Measurements from ENCODE around the gene RUVBL2.
"Not testable (repeated sequence)": the region's sequence is repeated elsewhere in the genome, so short reads cannot be mapped to it uniquely, and the experiment has no call there.

Gene RUVBL2

DNA sequence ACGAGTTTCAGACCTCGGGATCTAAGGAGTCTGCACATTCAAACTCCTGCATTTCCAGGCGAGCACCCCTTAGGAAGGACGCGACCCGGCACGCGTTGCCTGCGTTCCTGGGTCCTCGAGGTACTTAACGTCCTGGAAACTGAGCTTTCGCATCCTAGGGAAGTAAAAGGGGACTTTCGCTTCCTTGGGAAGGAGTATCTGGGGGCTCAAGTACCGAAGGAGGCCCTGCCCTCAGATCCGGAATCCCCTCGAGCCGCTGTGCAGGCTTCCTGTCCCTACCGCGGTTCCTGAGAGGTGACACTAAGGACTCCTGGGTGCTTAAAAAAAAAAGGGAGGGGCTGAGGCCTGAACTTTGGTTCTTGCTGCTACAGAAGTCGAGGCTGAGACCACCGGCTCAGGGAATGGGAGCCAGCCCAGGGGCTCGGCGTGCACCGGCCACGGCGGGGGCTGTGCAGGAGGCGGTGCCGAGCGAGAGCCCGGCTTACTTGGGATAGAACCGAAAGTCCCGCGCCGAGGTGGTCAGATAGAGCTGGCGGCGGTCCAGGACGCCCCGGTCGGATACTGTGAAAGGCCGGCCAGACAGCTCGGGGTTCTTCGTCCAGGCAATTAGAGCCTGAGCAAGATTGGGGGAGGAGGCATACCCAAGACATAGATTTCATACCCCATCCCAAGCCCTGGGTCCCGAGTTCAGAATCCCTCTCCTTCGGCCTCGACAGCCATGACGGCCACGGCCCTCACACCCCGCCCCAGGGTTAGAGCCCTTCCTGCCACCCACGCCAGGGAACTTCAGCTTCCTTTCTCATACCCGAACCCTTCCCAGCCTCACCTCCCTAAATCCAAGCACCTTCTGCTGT, 24.9 kb downstream of the RUVBL2 start:
- DNase-seq, result not testable (repeated sequence)

DNA sequence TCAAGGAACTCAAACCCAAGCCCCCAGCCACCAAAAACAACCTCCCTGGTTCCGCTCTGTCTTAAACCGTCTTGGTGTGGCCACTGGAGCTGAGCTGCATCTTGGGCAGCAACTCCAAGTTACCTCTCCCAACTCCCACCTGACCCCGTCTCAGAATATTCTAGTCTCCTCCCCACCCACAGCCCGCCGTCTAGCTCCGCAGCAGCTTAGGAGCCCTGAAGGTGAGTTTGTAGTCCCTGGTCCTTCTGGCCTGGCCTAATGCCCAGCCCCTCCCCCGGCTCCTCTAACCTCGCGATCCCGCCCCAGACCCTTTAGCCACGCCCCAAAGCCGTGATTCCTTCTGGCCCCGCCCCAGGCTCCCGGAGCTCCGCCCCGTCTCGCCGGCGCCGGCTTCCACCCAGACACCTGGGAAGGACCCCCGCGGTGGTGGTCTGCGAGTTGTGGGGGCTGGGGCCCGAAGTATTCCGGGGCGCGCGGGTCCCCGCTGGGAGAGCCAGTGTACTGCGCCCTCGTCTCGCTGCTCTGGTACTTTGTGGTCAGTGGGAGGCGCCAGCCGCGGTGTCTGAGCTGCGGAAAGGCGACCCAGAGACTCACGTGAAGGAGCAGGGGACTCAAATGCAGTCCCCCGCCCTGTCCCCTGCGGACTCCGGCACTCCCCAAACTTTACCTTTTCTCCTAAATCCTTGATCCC, 25.7 kb downstream of the RUVBL2 start:
- peak in 1 of 2 donors; percentile 8 for DNase-seq

DNA sequence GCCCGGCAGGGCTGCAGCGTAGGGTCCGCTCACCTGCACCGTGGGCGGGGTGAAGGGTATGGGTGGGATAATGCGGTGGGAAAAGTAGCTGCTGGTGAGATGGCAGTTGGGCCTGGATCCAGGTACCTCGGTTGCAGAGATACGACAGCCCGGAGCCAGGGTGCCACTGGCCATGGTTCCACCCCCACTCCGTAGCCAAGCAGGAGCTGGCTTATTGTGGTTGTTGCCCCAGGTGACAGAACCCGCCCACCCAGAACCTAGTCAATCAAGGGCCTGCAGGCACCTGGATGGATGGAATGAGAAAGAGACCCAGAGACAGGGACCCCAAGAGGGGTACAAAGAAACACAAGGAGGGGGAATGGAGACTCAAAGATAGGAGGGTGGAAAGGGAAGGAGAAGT, 26.7 kb downstream of the RUVBL2 start:
- DNase-seq, result no peak

DNA sequence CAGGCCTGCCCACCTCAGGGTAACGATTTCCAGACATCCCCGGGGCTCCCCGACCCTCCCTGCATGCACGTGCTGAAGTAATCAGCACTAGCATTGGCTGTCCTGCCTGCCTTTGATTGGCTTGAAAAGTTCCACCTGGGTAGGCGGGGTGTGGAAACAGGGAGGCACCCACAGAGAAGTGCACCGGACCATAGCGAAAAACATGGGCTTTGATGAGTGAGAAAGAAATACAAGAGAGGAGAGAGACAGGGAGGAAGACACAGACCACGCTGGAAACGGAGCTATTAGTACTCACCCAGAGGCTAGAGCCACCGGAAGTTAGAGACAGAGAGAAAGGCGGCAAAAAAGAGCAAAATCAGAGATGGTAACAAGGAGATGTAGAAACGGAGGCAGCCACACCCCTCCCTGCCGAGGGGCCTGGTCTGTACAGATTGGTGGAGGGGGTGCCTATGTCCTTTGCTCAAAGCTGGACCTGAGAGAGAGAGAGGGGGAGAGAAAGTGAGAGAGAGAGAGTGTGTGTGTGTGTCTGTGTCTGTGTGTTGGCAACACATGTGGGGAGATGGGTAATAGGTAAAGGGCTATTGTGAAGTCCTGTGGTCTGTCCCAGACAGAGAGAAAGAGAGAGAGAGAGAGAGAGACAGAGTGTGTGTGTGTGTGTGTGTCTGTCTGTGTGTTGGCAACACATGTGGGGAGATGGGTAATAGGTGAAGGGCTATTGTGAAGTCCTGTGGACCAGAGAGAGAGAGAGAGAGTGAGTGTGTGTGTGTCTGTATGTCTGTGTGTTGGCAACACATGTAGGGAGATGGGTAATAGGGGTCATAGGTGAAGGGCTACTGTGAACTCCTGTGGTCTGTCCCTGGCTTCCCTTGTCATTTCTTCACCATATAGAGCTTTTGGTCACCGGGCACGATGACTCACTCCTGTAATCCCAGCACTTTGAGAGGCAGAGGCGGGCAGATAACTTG, 27.5 kb downstream of the RUVBL2 start:
- DNase-seq, result no peak

DNA sequence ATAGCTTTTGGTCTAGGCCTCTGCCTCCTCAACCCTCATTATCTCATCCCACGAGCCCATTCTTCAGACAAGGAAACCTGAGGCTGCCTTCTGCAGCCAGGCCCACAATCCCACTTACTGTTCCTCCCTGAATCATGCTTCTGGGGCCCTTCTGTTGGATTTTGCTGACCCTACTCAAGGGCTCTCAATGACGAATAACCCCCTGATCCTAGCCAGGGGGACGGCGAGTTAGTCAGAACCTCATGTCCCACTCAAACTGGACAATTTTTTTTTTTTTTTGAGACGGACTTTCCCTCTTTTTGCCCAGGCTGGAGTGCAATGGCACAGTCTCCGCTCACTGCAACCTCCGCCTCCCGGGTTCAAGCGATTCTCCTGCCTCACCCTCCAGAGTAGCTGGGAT, 28.4 kb downstream of the RUVBL2 start:
- no peak for DNase-seq

DNA sequence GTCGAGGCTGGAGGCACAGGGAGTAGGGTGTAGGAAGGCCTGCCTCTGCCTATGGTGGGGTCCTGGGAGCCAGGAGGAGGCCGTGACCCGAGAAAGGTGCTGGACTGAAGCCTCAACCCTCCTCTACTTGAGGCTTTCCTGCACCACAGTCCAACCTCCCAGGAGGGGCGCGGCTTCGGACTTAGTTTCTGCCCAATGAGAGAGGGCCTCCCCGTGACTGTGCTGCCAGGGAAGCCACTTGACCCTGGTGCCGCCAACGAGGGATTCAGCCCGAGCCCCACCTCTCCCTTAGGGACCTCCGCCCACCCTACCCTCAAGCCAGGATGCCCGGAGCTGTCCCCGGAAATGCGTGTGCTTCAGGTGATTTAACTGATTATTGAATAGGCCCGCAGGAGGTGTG, 30.5 kb downstream of the RUVBL2 start, which contains the start of gene CGB3:
Gene CGB3 (minus strand): TSS at position 101 of the 400 bp plus-strand sequence. CDS start 362 bp downstream, outside the sequence.
- DNase-seq, result not testable (repeated sequence)

DNA sequence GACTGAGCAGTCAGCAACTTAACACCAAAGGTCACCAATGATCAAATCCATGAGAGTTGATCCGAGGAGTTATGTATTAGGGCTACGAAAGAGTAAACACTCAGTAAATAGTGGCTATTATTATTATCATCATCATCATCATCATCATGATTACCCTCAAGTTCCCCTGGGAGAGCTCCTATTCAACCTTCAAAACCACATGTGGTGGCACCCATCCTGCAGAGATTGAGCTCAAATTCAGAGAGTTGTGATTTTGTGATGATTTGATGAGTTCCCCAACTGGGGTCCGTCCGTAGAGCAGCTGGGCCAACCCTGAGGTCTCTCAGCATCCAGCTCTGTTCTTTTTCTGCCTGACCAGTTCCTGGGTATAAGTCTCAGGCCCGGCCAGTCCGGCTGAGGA, 31.4 kb downstream of the RUVBL2 start:
- not testable (repeated sequence) for DNase-seq

DNA sequence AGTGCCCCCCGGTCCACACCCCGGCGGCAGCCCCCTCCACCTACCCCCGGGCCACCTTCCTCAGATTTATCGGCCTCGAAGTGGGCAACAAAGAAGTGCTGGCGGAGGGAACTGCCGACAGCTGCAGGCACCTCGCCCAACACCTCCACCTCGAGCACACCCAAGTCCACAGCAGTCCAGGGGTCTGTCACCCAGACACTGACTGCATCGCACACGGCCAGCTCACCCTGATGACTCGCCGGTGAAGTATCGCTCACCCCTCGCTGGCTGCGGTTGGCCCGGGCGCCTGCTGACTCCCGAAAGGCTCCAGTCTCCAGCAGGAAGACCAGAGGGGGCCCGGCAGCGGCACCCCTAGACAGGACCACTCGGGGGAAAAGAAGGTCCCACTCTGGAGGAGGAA, 31.9 kb downstream of the RUVBL2 start:
- DNase-seq, result not testable (repeated sequence)

DNA sequence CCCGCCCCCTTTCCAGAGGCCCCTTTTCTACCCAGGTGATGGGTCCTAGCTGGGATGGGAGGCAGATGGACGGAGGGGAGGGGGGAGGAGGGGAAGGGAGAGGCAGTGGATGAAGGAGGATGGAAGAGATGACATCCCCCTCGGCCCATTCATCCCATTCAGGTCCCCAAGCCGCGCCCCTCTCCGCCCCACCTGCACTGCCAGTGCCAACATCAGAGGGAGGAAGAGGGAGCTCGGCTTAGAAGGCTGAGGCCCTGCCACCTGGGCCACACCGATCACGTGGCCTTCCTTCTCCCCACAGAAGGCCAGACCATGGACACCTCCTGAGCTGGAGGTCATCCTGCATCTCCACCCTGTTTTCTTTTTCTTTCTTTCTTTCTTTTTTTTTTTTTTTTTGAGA, 35.0 kb downstream of the RUVBL2 start:
- not testable (repeated sequence) for DNase-seq

DNA sequence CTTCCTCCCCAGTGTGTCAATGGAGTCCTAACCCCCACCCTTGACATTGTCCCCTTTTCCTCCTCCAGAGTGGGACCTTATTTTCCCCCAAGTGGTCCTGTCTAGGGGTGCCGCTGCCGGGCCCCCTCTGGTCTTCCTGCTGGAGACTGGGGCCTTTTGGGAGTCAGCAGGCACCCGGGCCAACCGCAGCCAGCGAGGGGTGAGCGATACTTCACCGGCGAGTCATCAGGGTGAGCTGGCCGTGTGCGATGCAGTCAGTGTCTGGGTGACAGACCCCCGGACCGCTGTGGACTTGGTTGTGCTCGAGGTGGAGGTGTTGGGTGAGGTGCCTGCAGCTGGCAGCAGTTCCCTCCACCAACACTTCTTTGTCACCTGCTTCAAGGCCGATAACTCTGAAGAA, 36.1 kb downstream of the RUVBL2 start:
- DNase-seq, result not testable (repeated sequence)

DNA sequence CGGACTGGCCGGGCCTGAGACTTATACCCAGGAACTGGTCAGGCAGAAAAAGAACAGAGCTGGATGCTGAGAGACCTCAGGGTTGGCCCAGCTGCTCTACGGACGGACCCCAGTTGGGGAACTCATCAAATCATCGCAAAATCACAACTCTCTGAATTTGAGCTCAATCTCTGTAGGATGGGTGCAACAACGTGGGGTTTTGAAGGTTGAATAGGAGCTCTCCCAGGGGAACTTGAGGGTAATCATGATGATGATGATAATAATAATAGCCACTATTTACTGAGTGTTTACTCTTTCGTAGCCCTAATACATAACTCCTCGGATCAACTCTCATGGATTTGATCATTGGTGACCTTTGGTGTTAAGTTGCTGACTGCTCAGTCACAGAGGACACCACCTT, 36.6 kb downstream of the RUVBL2 start:
- not testable (repeated sequence) for DNase-seq

DNA sequence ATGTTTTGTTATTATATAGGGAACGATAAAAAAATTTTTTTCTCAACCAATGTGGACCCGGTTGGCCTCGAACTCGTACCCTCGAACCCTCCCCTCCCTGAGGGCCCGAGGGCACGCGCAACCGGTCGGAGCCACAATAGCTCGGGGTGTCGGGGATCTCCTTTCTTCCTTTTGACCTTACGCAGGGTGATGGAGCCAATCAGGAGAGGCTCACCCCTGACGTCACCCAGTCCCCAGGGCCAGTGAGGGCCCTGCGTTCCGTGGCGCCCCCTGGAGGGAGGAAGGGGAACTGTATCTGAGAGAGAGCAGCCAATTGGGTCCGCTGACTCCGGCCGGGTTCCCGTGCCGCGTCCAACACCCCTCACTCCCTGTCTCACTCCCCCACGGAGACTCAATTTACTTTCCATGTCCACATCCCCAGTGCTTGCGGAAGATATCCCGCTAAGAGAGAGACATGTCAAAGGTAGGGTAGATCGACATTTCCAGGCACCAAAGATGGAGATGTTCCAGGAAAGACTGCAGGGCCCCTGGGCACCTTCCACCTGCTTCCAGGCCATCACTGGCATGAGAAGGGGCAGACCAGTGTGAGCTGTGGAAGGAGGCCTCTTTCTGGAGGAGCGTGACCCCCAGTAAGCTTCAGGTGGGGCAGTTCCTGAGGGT, 38.1 kb downstream of the RUVBL2 start, which contains the start of gene CGB2:
Gene CGB2 (plus strand): TSS at position 249 of the 660 bp plus-strand sequence. CDS start 206 bp downstream, at position 455.
- not testable (repeated sequence) for DNase-seq

DNA sequence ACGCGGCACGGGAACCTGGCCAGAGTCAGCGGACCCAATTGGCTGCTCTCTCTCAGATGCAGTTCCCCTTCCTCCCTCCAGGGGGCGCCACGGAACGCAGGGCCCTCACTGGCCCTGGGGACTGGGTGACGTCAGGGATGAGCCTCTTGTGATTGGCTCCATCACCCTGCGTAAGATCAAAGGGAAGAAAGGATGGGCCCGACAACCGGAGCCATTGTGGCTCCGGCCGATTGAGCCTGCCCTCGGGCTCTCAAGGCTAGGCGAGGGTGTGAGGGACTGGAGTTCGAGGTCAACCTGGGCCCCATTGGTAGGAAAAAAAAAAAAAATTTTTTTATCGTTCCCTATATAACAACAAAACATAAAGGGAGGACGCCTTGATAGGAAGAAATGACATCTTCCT, 43.1 kb downstream of the RUVBL2 start, which contains the start of gene CGB1:
Gene CGB1 (minus strand): TSS at position 81 of the 400 bp plus-strand sequence. CDS start 184 bp downstream, outside the sequence.
- not testable (repeated sequence) for DNase-seq

DNA sequence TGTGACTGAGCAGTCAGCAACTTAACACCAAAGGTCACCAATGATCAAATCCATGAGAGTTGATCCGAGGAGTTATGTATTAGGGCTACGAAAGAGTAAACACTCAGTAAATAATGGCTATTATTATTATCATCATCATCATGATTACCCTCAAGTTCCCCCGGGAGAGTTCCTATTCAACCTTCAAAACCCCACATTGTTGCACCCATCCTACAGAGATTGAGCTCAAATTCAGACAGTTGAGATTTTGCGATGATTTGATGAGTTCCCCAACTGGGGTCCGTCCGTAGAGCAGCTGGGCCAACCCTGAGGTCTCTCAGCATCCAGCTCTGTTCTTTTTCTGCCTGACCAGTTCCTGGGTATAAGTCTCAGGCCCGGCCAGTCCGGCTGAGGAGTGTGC, 44.4 kb downstream of the RUVBL2 start:
- not testable (repeated sequence) for DNase-seq

DNA sequence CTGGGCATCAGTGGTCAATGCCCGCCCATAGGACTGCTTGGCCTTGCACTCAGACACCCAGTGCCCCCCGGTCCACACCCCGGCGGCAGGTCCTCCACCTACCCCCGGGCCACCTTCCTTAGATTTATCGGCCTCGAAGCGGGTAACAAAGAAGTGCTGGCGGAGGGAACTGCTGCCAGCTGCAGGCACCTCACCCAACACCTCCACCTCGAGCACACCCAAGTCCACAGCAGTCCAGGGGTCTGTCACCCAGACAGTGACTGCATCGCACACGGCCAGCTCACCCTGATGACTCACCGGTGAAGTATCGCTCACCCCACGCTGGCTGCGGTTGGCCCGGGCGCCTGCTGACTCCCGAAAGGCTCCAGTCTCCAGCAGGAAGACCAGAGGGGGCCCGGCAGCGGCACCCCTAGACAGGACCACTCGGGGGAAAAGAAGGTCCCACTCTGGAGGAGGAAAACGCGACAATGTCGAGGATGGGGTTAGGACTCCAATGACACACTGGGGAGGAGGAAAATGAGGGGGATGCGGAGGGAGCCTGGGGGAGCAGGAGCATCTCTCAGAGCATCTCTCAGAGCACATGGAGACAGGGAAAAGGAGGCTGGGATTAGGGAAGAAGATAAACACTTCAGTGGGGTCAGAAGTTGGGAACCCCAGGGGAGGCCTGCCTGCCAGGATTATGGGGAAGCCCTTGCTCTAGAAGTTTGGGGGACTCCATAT, 45.0 kb downstream of the RUVBL2 start:
- DNase-seq, result not testable (repeated sequence)

DNA sequence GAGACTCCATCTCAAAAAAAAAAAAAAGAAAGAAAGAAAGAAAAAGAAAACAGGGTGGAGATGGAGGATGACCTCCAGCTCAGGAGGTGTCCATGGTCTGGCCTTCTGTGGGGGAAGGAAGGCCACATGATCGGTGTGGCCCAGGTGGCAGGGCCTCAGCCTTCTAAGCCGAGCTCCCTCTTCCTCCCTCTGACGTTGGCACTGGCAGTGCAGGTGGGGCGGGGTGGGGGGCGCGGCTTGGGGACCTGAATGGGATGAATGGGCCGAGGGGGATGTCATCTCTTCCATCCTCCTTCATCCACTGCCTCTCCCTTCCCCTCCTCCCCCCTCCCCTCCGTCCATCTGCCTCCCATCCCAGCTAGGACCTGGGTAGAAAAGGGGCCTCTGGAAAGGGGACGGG, 46.0 kb downstream of the RUVBL2 start:
- DNase-seq, result not testable (repeated sequence)

DNA sequence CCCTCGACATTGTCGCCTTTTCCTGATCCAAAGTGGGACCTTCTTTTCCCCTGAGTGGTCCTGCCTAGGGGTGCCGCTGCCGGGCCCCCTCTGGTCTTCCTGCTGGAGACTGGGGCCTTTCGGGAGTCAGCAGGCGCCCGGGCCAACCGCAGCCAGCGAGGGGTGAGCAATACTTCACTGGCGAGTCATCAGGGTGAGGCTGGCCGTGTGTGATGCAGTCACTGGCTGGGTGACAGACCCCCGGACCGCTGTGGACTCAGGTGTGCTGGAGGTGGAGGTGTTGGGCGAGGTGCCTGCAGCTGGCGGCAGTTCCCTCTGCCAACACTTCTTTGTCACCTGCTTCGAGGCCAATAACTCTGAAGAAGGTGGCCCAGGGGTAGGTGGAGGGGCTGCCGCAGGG, 48.5 kb downstream of the RUVBL2 start:
- DNase-seq, result no peak

DNA sequence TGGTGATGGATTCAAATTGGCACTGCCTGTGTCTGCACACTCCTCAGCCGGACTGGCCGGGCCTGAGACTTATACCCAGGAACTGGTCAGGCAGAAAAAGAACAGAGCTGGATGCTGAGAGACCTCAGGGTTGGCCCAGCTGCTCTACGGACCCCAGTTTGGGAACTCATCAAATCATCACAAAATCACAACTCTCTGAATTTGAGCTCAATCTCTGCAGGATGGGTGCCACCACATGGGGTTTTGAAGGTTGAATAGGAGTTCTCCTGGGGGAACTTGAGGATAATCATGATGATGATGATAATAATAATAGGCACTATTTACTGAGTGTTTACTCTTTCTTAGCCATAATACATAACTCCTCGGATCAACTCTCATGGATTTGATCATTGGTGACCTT, 49.0 kb downstream of the RUVBL2 start:
- DNase-seq, result not testable (repeated sequence)

DNA sequence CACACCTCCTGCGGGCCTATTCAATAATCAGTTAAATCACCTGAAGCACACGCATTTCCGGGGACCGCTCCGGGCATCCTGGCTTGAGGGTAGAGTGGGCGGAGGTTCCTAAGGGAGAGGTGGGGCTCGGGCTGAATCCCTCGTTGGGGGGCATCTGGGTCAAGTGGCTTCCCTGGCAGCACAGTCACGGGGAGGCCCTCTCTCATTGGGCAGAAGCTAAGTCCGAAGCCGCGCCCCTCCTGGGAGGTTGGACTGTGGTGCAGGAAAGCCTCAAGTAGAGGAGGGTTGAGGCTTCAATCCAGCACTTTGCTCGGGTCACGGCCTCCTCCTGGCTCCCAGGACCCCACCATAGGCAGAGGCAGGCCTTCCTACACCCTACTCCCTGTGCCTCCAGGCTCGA, 49.9 kb downstream of the RUVBL2 start, which contains the start of gene CGB5:
Gene CGB5 (plus strand): TSS at position 301 of the 400 bp plus-strand sequence. CDS start 362 bp downstream, outside the sequence.
- DNase-seq, result not testable (repeated sequence)

DNA sequence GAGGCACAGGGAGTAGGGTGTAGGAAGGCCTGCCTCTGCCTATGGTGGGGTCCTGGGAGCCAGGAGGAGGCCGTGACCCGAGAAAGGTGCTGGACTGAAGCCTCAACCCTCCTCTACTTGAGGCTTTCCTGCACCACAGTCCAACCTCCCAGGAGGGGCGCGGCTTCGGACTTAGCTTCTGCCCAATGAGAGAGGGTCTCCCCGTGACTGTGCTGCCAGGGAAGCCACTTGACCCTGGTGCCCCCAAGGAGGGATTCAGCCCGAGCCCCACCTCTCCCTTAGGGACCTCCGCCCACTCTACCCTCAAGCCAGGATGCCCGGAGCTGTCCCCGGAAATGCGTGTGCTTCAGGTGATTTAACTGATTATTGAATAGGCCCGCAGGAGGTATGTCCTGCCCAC, 55.3 kb downstream of the RUVBL2 start, which contains the start of gene CGB8:
Gene CGB8 (minus strand): TSS at position 101 of the 400 bp plus-strand sequence. CDS start 372 bp downstream, outside the sequence.
- DNase-seq, result not testable (repeated sequence)

DNA sequence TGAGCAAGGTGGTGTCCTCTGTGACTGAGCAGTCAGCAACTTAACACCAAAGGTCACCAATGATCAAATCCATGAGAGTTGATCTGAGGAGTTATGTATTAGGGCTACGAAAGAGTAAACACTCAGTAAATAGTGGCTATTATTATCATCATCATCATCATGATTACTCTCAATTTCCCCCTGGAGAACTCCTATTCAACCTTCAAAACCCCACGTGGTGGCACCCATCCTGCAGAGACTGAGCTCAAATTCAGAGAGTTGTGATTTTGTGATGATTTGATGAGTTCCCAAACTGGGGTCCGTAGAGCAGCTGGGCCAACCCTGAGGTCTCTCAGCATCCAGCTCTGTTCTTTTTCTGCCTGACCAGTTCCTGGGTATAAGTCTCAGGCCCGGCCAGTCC, 56.1 kb downstream of the RUVBL2 start:
- not testable (repeated sequence) for DNase-seq

All from hippocampal formation (tissue), 2 donors.